OCI-LY7 (cell line): Measurements from ENCODE around the gene USP30. TPM values are rescaled to one million over a fixed set of nuclear protein-coding genes. Genes with fewer than 3 reads are reported as not detected.
A peak's percentile ranks its signal among the peaks of the same experiment; 100 is the strongest.

Source experiments
- BruUV-seq: library from RNA; stranded (reverse); fragments of 400-500 nt; replicated peaks from 2 replicates; lab custom pipeline; 2021; lab: Mats Ljungman, UMichigan
- CTCF ChIA-PET: fragments of 300-600 bp; sonication (Branson Sonifier 250); formaldehyde crosslinking; loops from one replicate; lab custom pipeline; 2022; ENCODE audit warnings: antibody characterized with exemption; ENCODE audit not compliant: unreplicated experiment; lab: Charles Lee
- POLR2A ChIA-PET: fragments of 300-600 bp; sonication (Branson Sonifier 250); formaldehyde crosslinking; loops from one replicate; lab custom pipeline; 2022; ENCODE audit warnings: antibody characterized with exemption; lab: Charles Lee
- DNase-seq: peaks from one replicate; pipeline ENCODE4 v3.0.0-alpha.2; 2015; ENCODE audit warnings: low spot score
- H2AFZ ChIP-seq: fragments of 200-600 bp; sonication (generic), shearing (Covaris generic); 2 replicates; pipeline ENCODE4 v1.6.1; 2014; ENCODE audit warnings: mild to moderate bottlenecking, antibody characterized with exemption, low read length, moderate library complexity
- H3K27ac ChIP-seq: fragments of 200-600 bp; sonication (generic); 2 replicates; pipeline ENCODE4 v1.5.1; 2014; ENCODE audit warnings: mixed run types, low read depth, mild to moderate bottlenecking, moderate library complexity, low read length, inconsistent platforms; ENCODE audit not compliant: poor library complexity, severe bottlenecking
- H3K36me3 ChIP-seq: fragments of 200-600 bp; sonication (generic); 2 replicates; pipeline ENCODE4 v1.6.1; 2014; ENCODE audit warnings: mild to moderate bottlenecking, antibody characterized with exemption, low read length, moderate library complexity, mixed read lengths; ENCODE audit not compliant: insufficient read depth
- H3K4me1 ChIP-seq: fragments of 200-600 bp; sonication (generic); 2 replicates; pipeline ENCODE4 v1.5.1; 2014; ENCODE audit warnings: mild to moderate bottlenecking, low read length; ENCODE audit not compliant: insufficient read depth, poor library complexity, severe bottlenecking
- H3K4me2 ChIP-seq: fragments of 200-600 bp; sonication (generic); 2 replicates; pipeline ENCODE4 v1.6.1; 2014; ENCODE audit warnings: mild to moderate bottlenecking, low read length
- H3K4me3 ChIP-seq: fragments of 200-600 bp; sonication (generic); 2 replicates; pipeline ENCODE4 v1.5.1; 2014; ENCODE audit warnings: mild to moderate bottlenecking, low read depth, low read length; ENCODE audit not compliant: poor library complexity, severe bottlenecking
- H3K79me2 ChIP-seq: fragments of 200-600 bp; sonication (generic); 2 replicates; pipeline ENCODE4 v1.6.1; 2016; ENCODE audit warnings: low read depth, mild to moderate bottlenecking, low read length, moderate library complexity, mixed read lengths; ENCODE audit not compliant: insufficient read depth
- H3K9me2 ChIP-seq: fragments of 200-600 bp; sonication (generic); 2 replicates; pipeline ENCODE4 v1.6.1; 2016; ENCODE audit warnings: mild to moderate bottlenecking, low read length, mixed read lengths; ENCODE audit not compliant: insufficient read depth
- H3K9me3 ChIP-seq: fragments of 200-600 bp; sonication (generic); 2 replicates; pipeline ENCODE4 v1.6.1; 2014; ENCODE audit warnings: mild to moderate bottlenecking, mixed run types, low read length, mixed read lengths
- H4K20me1 ChIP-seq: fragments of 200-600 bp; sonication (generic); 2 replicates; pipeline ENCODE4 v1.6.1; 2014; ENCODE audit warnings: mild to moderate bottlenecking, antibody characterized with exemption, low read length, moderate library complexity, mixed read lengths; ENCODE audit not compliant: insufficient read depth
- CTCF ChIP-seq: fragments of 200-600 bp; sonication (generic); conservative IDR thresholded peaks from 2 replicates; pipeline ENCODE4 v1.5.1; 2014; ENCODE audit warnings: mild to moderate bottlenecking, antibody characterized with exemption, low read length, moderate library complexity, mixed read lengths
- EZH2phosphoT487 ChIP-seq: fragments of 200-600 bp; sonication (generic); IDR thresholded peaks from 2 replicates; pipeline ENCODE4 v1.6.1; 2018; ENCODE audit warnings: low read depth, borderline replicate concordance, mild to moderate bottlenecking, mixed run types, antibody characterized with exemption, low read length, moderate library complexity, mixed read lengths
- intact Hi-C: fragments of 100-400 bp; cut with micrococcal nuclease; formaldehyde crosslinking; loops from one replicate; pipeline ENCODE4 v1.10.0; 2022; ENCODE audit not compliant: unreplicated experiment
- total RNA-seq, 2 experiments: library from RNA; depleted of rRNA in 1 of 2; stranded (reverse); fragments of >200 nt in 1 of 2; shearing (Covaris generic) in 1 of 2; gene quantifications; 2 replicates each; pipeline ENCODE4 v1.2.3, GENCODE V29; 2014 to 2022

The USP30 gene
- total RNA-seq, 2 experiments from 2014 or later, result 15.7 to 36.2 TPM

GRCh38 chr12:109099431-109100020, 47.1 kb downstream of the USP30 start:
- no peak for TF ChIP-seq EZH2phosphoT487
- TF ChIP-seq CTCF, result no peak
- BruUV-seq, result no TSS peak
- H3K9me2 ChIP-seq, result no peaks in the 10 kb centered on the region
- no peak for DNase-seq
- intact Hi-C loops, result loop anchor here (10.0 kb wide), 1 partner anchor 465 kb away; the partner anchor contains the start of gene SELPLG
- peaks cover 28% of the 10 kb centered on the region for H3K79me2 ChIP-seq
- peaks cover 64% of the 10 kb centered on the region for H3K36me3 ChIP-seq
- CTCF ChIA-PET, result no interaction called here
- H3K4me2 ChIP-seq, result peak overlapping the region; percentile 71
- peak overlapping the region; percentile 87 for H3K4me3 ChIP-seq
- H4K20me1 ChIP-seq, result 0 out of 2 replicates have a peak, but pooled peaks cover 4% of the 10 kb centered on the region
- H3K9me3 ChIP-seq, result no peaks in the 10 kb centered on the region
- POLR2A ChIA-PET, result interaction anchor here (0.9 to 1.1 kb wide), 3 partner anchors 12 to 45 kb away, joined by 3 to 5 read pairs (median 3); no protein-coding TSS in a partner anchor
- H2AFZ ChIP-seq, result no peak overlapping the region
- peaks cover 41% of the 10 kb centered on the region for H3K4me1 ChIP-seq
- no peak overlapping the region for H3K27ac ChIP-seq

- peaks cover 31% of the 10 kb centered on the region for H3K4me1 ChIP-seq
- H3K4me2 ChIP-seq, result no peak overlapping the region
- POLR2A ChIA-PET, result interaction anchor here (0.5 to 1.1 kb wide), 5 partner anchors 47 to 454 kb away, joined by 3 to 7 read pairs (median 3); no protein-coding TSS in a partner anchor
- H4K20me1 ChIP-seq, result 0 out of 2 replicates have a peak, but pooled peaks cover 4% of the 10 kb centered on the region
- intact Hi-C loops, result no loop called here
- no peaks in the 10 kb centered on the region for H3K9me3 ChIP-seq
- H3K27ac ChIP-seq, result no peak overlapping the region
- DNase-seq, result no peak
- peaks cover 76% of the 10 kb centered on the region for H3K36me3 ChIP-seq
- H2AFZ ChIP-seq, result no peak overlapping the region
- no peak overlapping the region for H3K4me3 ChIP-seq
- TF ChIP-seq CTCF, result no peak
- TF ChIP-seq EZH2phosphoT487, result no peak
- CTCF ChIA-PET, result no interaction called here
- H3K9me2 ChIP-seq, result no peaks in the 10 kb centered on the region
- no TSS peak for BruUV-seq
- H3K79me2 ChIP-seq, result peaks cover 28% of the 10 kb centered on the region
Measured at GRCh38 chr12:109100741-109101140, 48.4 kb downstream of the USP30 start.

- peaks cover 16% of the 10 kb centered on the region for H3K4me1 ChIP-seq
- CTCF ChIA-PET, result no interaction called here
- no peaks in the 10 kb centered on the region for H3K9me2 ChIP-seq
- DNase-seq, result no peak
- no TSS peak for BruUV-seq
- H4K20me1 ChIP-seq, result 0 out of 2 replicates have a peak, but pooled peaks cover 4% of the 10 kb centered on the region
- H3K79me2 ChIP-seq, result peaks cover 28% of the 10 kb centered on the region
- H3K4me3 ChIP-seq, result no peak overlapping the region
- no peak overlapping the region for H3K27ac ChIP-seq
- TF ChIP-seq CTCF (no peak), EZH2phosphoT487 (no peak)
- intact Hi-C loops, result no loop called here
- POLR2A ChIA-PET, result interaction anchor here (0.6 kb wide), 3 partner anchors 21 to 296 kb away, joined by 3 read pairs; no protein-coding TSS in a partner anchor
- H3K4me2 ChIP-seq, result no peak overlapping the region
- no peaks in the 10 kb centered on the region for H3K9me3 ChIP-seq
- no peak overlapping the region for H2AFZ ChIP-seq
- peaks cover 92% of the 10 kb centered on the region for H3K36me3 ChIP-seq
Measured at GRCh38 chr12:109102491-109102890, 50.1 kb downstream of the USP30 start.
